Measurements from ENCODE around the gene ARHGEF17. TPM values are rescaled to one million over a fixed set of nuclear protein-coding genes. Genes with fewer than 3 reads are reported as not detected.

Gene ARHGEF17
- total RNA-seq, 1 donor from 2014 or later = 43.3 TPM

DNA sequence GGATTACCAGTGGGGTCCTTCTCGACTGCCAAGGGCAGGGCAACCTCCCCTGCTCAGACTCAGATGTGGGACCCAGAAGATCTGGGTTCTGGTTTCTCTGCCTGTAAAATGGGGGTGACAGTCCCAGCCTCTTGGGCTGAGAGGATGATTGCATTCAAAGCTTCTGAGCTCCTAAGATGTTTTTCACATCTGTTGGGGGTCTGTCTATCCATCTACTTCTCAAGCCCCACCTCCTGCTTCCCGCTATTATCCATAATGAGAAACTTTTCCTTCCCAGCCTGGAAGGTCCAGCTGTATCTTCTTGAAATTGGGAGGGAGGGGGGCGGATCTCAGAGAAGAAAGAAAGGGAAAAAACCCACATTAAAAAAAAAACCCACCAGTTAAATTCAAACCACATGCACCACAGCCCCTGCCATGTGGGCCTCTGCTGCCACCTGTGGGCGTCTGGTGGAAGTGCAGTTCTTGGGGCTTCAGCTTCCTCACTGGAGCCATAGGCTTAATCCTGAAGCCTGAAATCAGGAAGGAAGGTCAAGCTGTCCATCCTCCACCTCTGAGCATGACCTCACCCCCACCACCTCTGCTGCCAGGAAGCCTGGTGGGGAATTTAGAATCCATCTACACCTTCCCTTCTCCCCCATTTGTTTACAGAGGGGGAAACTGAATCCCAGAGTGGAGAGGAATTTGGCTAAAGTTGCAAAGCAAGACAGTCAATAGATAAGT lies 27.3 kb downstream of the ARHGEF17 start:
- Mint-ChIP-seq H3K4me1 (ENCODE audit: low read depth, unreplicated experiment) (peaks cover 41% of the 10 kb centered on the region), H3K9me3 (ENCODE audit: unreplicated experiment) (peaks cover 5% of the 10 kb centered on the region), H3K27me3 (ENCODE audit: unreplicated experiment) (peaks cover under 1% of the 10 kb centered on the region), H3K36me3 (ENCODE audit: unreplicated experiment) (no peaks in the 10 kb centered on the region), H3K4me3 (ENCODE audit: unreplicated experiment) (no peak overlapping the region), H3K27ac (ENCODE audit: unreplicated experiment) (no peak overlapping the region)
- TF ChIP-seq, protein P1, sequence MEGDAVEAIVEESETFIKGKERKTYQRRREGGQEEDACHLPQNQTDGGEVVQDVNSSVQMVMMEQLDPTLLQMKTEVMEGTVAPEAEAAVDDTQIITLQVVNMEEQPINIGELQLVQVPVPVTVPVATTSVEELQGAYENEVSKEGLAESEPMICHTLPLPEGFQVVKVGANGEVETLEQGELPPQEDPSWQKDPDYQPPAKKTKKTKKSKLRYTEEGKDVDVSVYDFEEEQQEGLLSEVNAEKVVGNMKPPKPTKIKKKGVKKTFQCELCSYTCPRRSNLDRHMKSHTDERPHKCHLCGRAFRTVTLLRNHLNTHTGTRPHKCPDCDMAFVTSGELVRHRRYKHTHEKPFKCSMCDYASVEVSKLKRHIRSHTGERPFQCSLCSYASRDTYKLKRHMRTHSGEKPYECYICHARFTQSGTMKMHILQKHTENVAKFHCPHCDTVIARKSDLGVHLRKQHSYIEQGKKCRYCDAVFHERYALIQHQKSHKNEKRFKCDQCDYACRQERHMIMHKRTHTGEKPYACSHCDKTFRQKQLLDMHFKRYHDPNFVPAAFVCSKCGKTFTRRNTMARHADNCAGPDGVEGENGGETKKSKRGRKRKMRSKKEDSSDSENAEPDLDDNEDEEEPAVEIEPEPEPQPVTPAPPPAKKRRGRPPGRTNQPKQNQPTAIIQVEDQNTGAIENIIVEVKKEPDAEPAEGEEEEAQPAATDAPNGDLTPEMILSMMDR (IDR thresholded peaks at IDR 0.05; ENCODE audit: partially characterized antibody, unreplicated experiment) = peak; percentile 89
- DNase-seq = peak; percentile 96

DNA sequence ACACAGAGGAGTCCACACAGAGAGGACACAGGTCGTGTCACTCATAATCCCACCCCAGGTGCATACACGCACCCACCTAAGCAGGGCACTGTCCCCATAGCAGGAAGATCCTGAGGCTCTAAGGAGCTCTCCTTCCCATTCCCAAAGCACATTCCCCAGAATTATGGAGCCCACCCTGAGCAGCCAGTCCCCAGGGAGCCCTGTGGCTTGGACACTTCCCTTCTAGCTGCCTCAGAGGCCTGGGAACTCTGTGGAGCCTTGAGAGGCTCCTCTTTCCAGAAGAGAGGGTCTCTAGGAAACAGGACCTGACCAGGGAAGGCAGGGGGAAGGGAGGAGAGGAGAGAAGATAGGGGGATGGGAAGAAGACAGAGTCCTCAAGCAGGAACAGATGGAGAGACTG lies 29.8 kb downstream of the ARHGEF17 start:
- H3K4me3 Mint-ChIP-seq (ENCODE audit: unreplicated experiment) = no peak overlapping the region
- TF ChIP-seq, protein P1 (IDR thresholded peaks at IDR 0.05; ENCODE audit: partially characterized antibody, unreplicated experiment) = no peak
- no peaks in the 10 kb centered on the region for H3K36me3 Mint-ChIP-seq (ENCODE audit: unreplicated experiment)
- no peak overlapping the region for H3K27ac Mint-ChIP-seq (ENCODE audit: unreplicated experiment)
- H3K9me3 Mint-ChIP-seq (ENCODE audit: unreplicated experiment) = peaks cover 4% of the 10 kb centered on the region
- no peak for DNase-seq
- H3K4me1 Mint-ChIP-seq (ENCODE audit: low read depth, unreplicated experiment) = peaks cover 44% of the 10 kb centered on the region
- peaks cover 4% of the 10 kb centered on the region for H3K27me3 Mint-ChIP-seq (ENCODE audit: unreplicated experiment)

DNA sequence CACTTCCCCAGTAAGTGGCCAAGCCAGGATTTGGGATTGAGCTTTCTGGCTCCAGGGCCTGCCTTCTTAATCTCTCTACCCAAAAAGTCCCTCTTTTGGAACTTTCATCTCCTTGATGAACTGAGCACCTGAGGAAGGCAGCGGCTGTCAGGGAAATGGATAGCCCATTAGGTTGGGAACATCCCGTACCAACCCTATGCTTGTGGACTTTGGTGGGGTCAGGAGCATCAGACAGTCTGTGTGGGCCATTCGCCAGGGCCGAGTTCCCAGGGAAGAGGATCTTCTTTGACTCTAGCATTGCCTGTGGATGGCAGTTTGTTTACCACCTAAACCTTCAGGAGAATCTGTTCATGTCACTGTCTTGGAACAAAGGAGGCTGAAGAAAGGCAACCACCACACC lies 30.2 kb downstream of the ARHGEF17 start:
- H3K36me3 Mint-ChIP-seq (ENCODE audit: unreplicated experiment) = no peaks in the 10 kb centered on the region
- H3K9me3 Mint-ChIP-seq (ENCODE audit: unreplicated experiment) = peaks cover 2% of the 10 kb centered on the region
- TF ChIP-seq, protein P1 (IDR thresholded peaks at IDR 0.05; ENCODE audit: partially characterized antibody, unreplicated experiment) = no peak
- peaks cover 5% of the 10 kb centered on the region for H3K27me3 Mint-ChIP-seq (ENCODE audit: unreplicated experiment)
- H3K4me1 Mint-ChIP-seq (ENCODE audit: low read depth, unreplicated experiment) = peaks cover 42% of the 10 kb centered on the region
- H3K4me3 Mint-ChIP-seq (ENCODE audit: unreplicated experiment) = no peak overlapping the region
- no peak overlapping the region for H3K27ac Mint-ChIP-seq (ENCODE audit: unreplicated experiment)
- DNase-seq = no peak

DNA sequence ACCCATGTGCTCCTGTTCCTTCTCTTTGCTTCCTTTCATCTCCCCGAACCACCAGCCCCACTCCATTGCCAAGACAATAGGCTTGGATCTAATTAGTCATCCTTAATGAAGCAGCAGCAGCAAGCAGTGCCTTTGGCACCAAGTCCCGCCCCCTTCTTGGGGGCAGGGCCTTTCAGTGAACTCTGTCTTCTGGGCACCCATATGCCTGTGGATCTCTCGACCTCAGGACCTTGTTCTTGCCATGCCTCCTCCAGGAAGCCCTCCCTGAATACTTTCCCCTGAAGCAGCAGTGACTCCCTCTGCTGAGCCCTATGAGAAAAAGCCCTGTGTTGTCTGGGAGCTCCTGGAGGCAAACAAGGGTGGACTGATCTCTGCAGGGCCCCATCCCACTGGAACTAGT lies 32.1 kb downstream of the ARHGEF17 start:
- no peak for DNase-seq
- TF ChIP-seq, protein P1 (IDR thresholded peaks at IDR 0.05; ENCODE audit: partially characterized antibody, unreplicated experiment) = no peak
- Mint-ChIP-seq H3K4me3 (ENCODE audit: unreplicated experiment) (no peak overlapping the region), H3K27ac (ENCODE audit: unreplicated experiment) (no peak overlapping the region), H3K27me3 (ENCODE audit: unreplicated experiment) (peaks cover 6% of the 10 kb centered on the region), H3K36me3 (ENCODE audit: unreplicated experiment) (no peaks in the 10 kb centered on the region), H3K4me1 (ENCODE audit: low read depth, unreplicated experiment) (peaks cover 35% of the 10 kb centered on the region), H3K9me3 (ENCODE audit: unreplicated experiment) (peaks cover 6% of the 10 kb centered on the region)

DNA sequence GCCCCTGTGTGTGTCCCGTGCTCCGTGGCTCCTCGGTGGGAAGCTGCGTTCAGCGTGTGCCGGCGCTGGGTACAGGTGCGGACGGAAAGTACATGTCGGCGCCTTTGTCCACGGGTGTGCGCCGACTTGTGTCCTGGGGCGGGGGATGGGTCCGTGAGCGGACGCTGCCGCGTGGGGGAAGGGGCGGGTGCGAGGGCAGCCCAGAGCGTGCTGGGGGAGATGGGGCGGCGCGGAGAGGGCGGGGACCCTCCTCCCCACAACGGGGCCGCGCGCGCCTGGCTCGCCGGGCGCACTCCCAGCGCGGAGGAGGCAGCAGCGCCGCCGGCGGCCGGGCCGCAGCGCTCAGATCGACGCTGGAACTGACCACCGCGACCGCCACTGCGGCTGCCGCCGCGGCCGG lies 34.6 kb downstream of the ARHGEF17 start:
- TF ChIP-seq, protein P1 (IDR thresholded peaks at IDR 0.05; ENCODE audit: partially characterized antibody, unreplicated experiment) = no peak
- Mint-ChIP-seq H3K4me1 (ENCODE audit: low read depth, unreplicated experiment) (peaks cover 33% of the 10 kb centered on the region), H3K27ac (ENCODE audit: unreplicated experiment) (peak overlapping the region; percentile 72), H3K9me3 (ENCODE audit: unreplicated experiment) (peaks cover 5% of the 10 kb centered on the region), H3K4me3 (ENCODE audit: unreplicated experiment) (peak overlapping the region; percentile 77), H3K27me3 (ENCODE audit: unreplicated experiment) (peaks cover 11% of the 10 kb centered on the region), H3K36me3 (ENCODE audit: unreplicated experiment) (no peaks in the 10 kb centered on the region)
- peak; percentile 74 for DNase-seq

Data from glutamatergic neuron (in vitro differentiated cells).